DMS153 treated with DMSO at 0.1 percent for 48 hours (cell line): ENCODE results near the gene SLC16A14.

Experiments used
- DNase-seq: peaks from one replicate; lab custom pipeline; 2025; ENCODE audit not compliant: unreplicated experiment; lab: John Stamatoyannopoulos, UW

The SLC16A14 gene

GRCh38 chr2:230043025-230043424, 25.7 kb downstream of the SLC16A14 start:
- no peak for DNase-seq

- DNase-seq, result no peak
Observed at GRCh38 chr2:230042195-230042594, 26.5 kb downstream of the SLC16A14 start.

GRCh38 chr2:230023313-230023712, 45.4 kb downstream of the SLC16A14 start:
- DNase-seq, result no peak

- no peak for DNase-seq
Observed at GRCh38 chr2:230019742-230020141, 49.0 kb downstream of the SLC16A14 start.

GRCh38 chr2:230018153-230018552, 50.6 kb downstream of the SLC16A14 start:
- no peak for DNase-seq

GRCh38 chr2:230016844-230017243, 51.9 kb downstream of the SLC16A14 start:
- no peak for DNase-seq

- DNase-seq, result no peak
Observed at GRCh38 chr2:230012267-230012884, 56.3 kb downstream of the SLC16A14 start.

GRCh38 chr2:230011617-230012016, 57.1 kb downstream of the SLC16A14 start:
- DNase-seq, result no peak

- DNase-seq, result no peak
Observed at GRCh38 chr2:230010501-230010900, 58.2 kb downstream of the SLC16A14 start.

- DNase-seq, result no peak
Observed at GRCh38 chr2:230008708-230009066, 60.0 kb downstream of the SLC16A14 start.

- DNase-seq, result peak; percentile 71
Observed at GRCh38 chr2:230007931-230008707, 60.6 kb downstream of the SLC16A14 start.

GRCh38 chr2:230000118-230000841, 68.4 kb downstream of the SLC16A14 start:
- no peak for DNase-seq

GRCh38 chr2:229997565-229997964, 71.2 kb downstream of the SLC16A14 start:
- DNase-seq, result no peak

GRCh38 chr2:229996320-229996719, 72.4 kb downstream of the SLC16A14 start:
- DNase-seq, result no peak

GRCh38 chr2:229993236-229993635, 75.5 kb downstream of the SLC16A14 start:
- no peak for DNase-seq
